Right kidney (tissue), 1 donor: ENCODE data around the gene ATXN1L.
"Not testable (repeated sequence)": the region's sequence is repeated elsewhere in the genome, so short reads cannot be mapped to it uniquely, and the experiment has no call there.

Source experiments
- DNase-seq: peaks from one replicate; pipeline ENCODE4 v3.0.0-alpha.2; 2016

Gene ATXN1L

GRCh38 chr16:71852158-71852557, 6.4 kb downstream of the ATXN1L start:
- DNase-seq = no peak

GRCh38 chr16:71852561-71852960, 6.8 kb downstream of the ATXN1L start:
- DNase-seq = no peak

GRCh38 chr16:71853413-71853812, 7.6 kb downstream of the ATXN1L start:
- DNase-seq = no peak

GRCh38 chr16:71854369-71854948, 8.7 kb downstream of the ATXN1L start:
- no peak for DNase-seq

- no peak for DNase-seq
Measured at GRCh38 chr16:71855937-71856662, 10.3 kb downstream of the ATXN1L start.

- DNase-seq = no peak
Measured at GRCh38 chr16:71859762-71860521, 14.2 kb downstream of the ATXN1L start.

- no peak for DNase-seq
Measured at GRCh38 chr16:71863995-71864394, 18.2 kb downstream of the ATXN1L start.

GRCh38 chr16:71865173-71865863, 19.5 kb downstream of the ATXN1L start:
- DNase-seq = no peak

- DNase-seq = not testable (repeated sequence)
Measured at GRCh38 chr16:71867175-71867574, 21.4 kb downstream of the ATXN1L start.

- no peak for DNase-seq
Measured at GRCh38 chr16:71867939-71868338, 22.2 kb downstream of the ATXN1L start.

- DNase-seq = no peak
Measured at GRCh38 chr16:71869089-71869488, 23.3 kb downstream of the ATXN1L start.

- no peak for DNase-seq
Measured at GRCh38 chr16:71870818-71871217, 25.0 kb downstream of the ATXN1L start.

GRCh38 chr16:71873199-71873598, 27.4 kb downstream of the ATXN1L start:
- no peak for DNase-seq

GRCh38 chr16:71878911-71879310, 33.1 kb downstream of the ATXN1L start:
- no peak for DNase-seq

- DNase-seq = no peak
Measured at GRCh38 chr16:71880176-71880575, 34.4 kb downstream of the ATXN1L start.

- DNase-seq = peak; percentile 55
Measured at GRCh38 chr16:71882505-71883167, 36.9 kb downstream of the ATXN1L start.

- peak; percentile 77 for DNase-seq
Measured at GRCh38 chr16:71883168-71883848, 37.5 kb downstream of the ATXN1L start.

- peak; percentile 95 for DNase-seq
Measured at GRCh38 chr16:71883849-71884638, 38.3 kb downstream of the ATXN1L start, which contains the start of gene ZNF821. Gene ZNF821 (minus strand): TSS chr16:71884182. CDS start chr16:71879946, 4,236 bp downstream.

- no peak for DNase-seq
Measured at GRCh38 chr16:71885261-71885650, 39.5 kb downstream of the ATXN1L start.

- no peak for DNase-seq
Measured at GRCh38 chr16:71889147-71889546, 43.4 kb downstream of the ATXN1L start.

GRCh38 chr16:71893888-71894228, 48.1 kb downstream of the ATXN1L start:
- no peak for DNase-seq
